Peyer's patch (tissue), 4 donors: ENCODE results near the gene STRN4. TPM values are rescaled to one million over a fixed set of nuclear protein-coding genes. Genes with fewer than 3 reads are reported as not detected.

ENCODE experiments used
- DNase-seq, 3 donors: peaks; one replicate each; pipeline ENCODE4 v3.0.0-alpha.2; 2017 to 2019
- H3K27ac ChIP-seq, 4 donors: fragments of 200-600 bp; sonication (generic); one replicate each; pipeline ENCODE4 v1.5.1; 2016 to 2019
- H3K27me3 ChIP-seq, 2 donors: fragments of 200-600 bp; sonication (generic); one replicate each; pipeline ENCODE4 v1.5.1; 2019
- H3K36me3 ChIP-seq, 3 donors: fragments of 200-600 bp; sonication (generic); one replicate each; pipeline ENCODE4 v1.5.1; 2016 to 2019
- H3K4me1 ChIP-seq, 4 donors: fragments of 200-600 bp; sonication (generic); one replicate each; pipeline ENCODE4 v1.5.1; 2016 to 2019
- H3K4me3 ChIP-seq, 4 donors: fragments of 200-600 bp; sonication (generic); 1 replicate in 3 of 4; 2 replicates in 1 of 4; pipeline ENCODE4 v1.5.1; 2016 to 2019; ENCODE audit warnings: mild to moderate bottlenecking in 1 of 4
- H3K9me3 ChIP-seq, 4 donors: fragments of 200-600 bp; sonication (generic); one replicate each; pipeline ENCODE4 v1.5.1; 2016 to 2019; ENCODE audit warnings: mild to moderate bottlenecking in 1 of 4
- CTCF ChIP-seq, 6 experiments: fragments of 450-650 bp in 4 of 6; fragments of 200-600 bp in 2 of 6; sonication (generic) in 1 of 6; IDR thresholded peaks; one replicate each; pipeline ENCODE4 v1.5.1; 2017 to 2019; ENCODE audit warnings: antibody characterized with exemption in 6 of 6, mild to moderate bottlenecking in 3 of 6, moderate library complexity in 1 of 6
- POLR2A ChIP-seq, 2 donors: fragments of 450-650 bp; IDR thresholded peaks; one replicate each; pipeline ENCODE4 v1.5.1; 2017; ENCODE audit warnings: antibody characterized with exemption in 2 of 2, mild to moderate bottlenecking in 2 of 2, moderate library complexity in 2 of 2
- total RNA-seq, 4 donors: library from RNA; depleted of rRNA; stranded (reverse); fragments of >200 nt; gene quantifications; one replicate each; pipeline ENCODE4 v1.1.0, GENCODE V29; 2016

STRN4 gene
- total RNA-seq, 4 donors from 2014 or later = 80.9 to 146 (median 116) TPM

DNA sequence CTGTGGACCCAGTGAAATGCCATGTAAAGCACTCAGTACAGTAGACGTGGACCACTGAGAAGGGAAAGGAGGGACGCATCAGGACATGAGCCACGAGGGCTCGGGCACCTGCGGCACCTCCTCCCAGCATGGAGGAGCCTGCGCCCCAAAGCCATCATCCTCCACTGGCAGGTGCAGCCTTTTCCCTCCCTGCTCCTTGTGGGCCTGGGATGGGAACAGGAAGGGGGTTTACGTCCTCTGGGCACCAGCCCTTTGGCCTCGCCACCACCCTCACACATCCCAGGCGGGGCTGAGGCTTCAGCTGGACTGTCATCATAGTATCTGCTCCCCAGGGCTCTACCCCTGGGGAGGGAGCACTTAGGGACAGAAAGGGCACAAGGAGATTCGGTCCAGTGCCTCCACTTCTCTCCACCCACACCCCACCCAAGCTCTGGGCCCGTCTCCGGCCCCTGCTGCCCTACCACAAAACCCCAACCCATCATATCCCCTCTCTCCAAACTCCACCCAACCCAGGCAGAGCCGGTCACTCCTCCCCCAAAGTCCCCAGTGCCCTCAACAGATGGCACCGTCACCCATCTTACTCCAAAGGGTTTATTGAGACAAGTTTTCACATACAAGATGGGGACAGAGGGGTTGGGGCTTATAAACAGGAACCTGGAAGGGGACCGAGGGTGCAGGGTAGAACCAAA, 27.2 kb downstream of the STRN4 start:
- Histone ChIP-seq H3K36me3 (peaks cover 0 to 43% (median 0%) of the 10 kb centered on the region in 3 donors), H3K27me3 (no peaks in the 10 kb centered on the region), H3K4me3 (peak overlapping the region in 1 of 4 donors; percentile 70), H3K27ac (peak overlapping the region in 3 of 4 donors; percentile 92 to 95 (median 94)), H3K4me1 (peaks cover 0 to 36% (median 30%) of the 10 kb centered on the region in 4 donors), H3K9me3 (no peaks in the 10 kb centered on the region)
- TF ChIP-seq CTCF (IDR thresholded peaks at IDR 0.05) = no peak
- no peak for TF ChIP-seq POLR2A (IDR thresholded peaks at IDR 0.05)
- peak in 2 of 3 donors; percentile 77 to 81 for DNase-seq

DNA sequence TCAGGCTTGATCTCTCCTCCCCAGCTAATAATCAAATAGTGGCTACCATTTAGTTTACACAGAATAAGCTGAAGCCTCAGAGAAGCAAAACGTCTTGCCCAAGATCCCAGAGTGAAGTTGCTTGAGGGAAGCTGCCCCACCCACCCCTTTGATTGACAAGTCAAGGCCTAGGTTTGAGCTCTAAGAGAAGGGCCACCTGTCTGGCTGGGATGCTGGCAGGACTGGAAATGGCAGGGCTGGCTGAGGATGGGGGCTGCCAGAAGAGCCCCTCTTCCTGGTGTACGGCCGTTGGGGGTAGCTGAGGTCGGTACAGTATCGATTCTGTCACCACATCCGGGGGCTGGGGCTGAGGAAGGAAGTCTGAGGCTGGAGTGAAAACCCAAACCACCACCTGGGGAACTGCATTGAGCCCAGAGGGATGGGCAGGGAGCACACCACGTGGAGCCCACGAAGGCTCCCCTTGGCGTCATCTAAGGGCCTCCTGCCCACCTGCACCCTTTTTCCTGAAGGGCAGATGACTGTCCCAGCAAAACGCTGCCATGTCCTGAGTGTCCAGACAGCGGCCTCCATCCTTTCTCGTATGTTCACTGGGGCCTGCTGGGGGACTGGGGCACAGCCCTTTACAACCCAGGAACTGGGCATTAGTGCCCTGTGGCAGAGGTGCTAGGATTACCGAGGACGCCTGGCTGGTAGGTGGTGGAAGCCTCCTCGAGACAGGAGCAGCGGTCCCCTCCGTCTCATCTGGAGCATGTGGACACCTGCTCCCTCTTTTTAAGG, 27.9 kb downstream of the STRN4 start:
- Histone ChIP-seq H3K27ac (peak overlapping the region; percentile 91 to 95 (median 93)), H3K4me3 (peak overlapping the region; percentile 19 to 89 (median 76)), H3K36me3 (peaks cover 0 to 38% (median 0%) of the 10 kb centered on the region in 3 donors), H3K27me3 (no peaks in the 10 kb centered on the region), H3K9me3 (no peaks in the 10 kb centered on the region), H3K4me1 (peaks cover 0 to 36% (median 30%) of the 10 kb centered on the region in 4 donors)
- DNase-seq = peak in 2 of 3 donors; percentile 88 to 90
- TF ChIP-seq CTCF (IDR thresholded peaks at IDR 0.05) = no peak

GRCh38 chr19:46717716-46718143, 28.5 kb downstream of the STRN4 start:
- peak overlapping the region; percentile 70 to 92 (median 86) for H3K4me3 ChIP-seq
- no peaks in the 10 kb centered on the region for H3K27me3 ChIP-seq
- peaks cover 0 to 32% (median 0%) of the 10 kb centered on the region in 3 donors for H3K36me3 ChIP-seq
- H3K27ac ChIP-seq = peak overlapping the region; percentile 91 to 95 (median 93)
- TF ChIP-seq CTCF (IDR thresholded peaks at IDR 0.05) (no peak), POLR2A (IDR thresholded peaks at IDR 0.05) (no peak)
- no peaks in the 10 kb centered on the region for H3K9me3 ChIP-seq
- peak in 1 of 3 donors; percentile 40 for DNase-seq
- H3K4me1 ChIP-seq = peaks cover 0 to 36% (median 30%) of the 10 kb centered on the region in 4 donors

DNA sequence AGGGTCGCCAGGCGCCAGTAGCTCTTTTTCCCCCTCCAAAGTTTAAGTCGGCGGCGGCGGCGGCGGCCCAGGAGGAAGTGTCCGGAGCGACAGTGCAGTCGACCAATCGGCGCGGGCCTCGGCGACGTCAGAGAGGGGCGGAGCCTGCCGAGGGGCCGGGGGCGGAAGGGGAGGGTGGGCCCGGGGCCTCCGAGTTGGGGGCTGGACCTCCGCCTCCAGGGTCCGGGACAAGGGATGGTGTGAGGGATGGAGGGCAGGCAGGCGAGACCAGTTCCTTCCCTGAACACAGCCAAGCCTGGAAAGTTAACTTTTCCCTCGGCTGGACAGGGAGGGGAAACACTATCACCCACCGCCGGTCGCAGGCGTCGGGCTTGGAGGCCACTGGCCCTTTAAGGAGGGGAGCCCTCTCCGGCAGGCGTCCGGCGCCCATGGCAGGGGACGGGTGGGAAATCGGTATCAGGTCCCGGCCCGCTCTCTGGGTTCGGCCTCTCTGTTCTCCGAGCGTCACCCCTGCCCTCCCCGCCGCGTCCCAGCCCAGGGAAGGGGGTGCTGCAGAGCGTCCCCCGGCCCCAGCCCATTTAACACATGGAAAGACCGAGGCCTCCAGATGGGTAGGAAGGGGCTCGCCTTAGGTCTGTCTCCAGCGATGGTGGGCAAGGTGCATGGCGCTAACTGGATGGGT, 29.1 kb downstream of the STRN4 start, which contains the start of gene PRKD2:
TSS of gene PRKD2 (minus strand) at position 81 of the 682 bp plus-strand sequence. CDS start 744 bp downstream, outside the sequence.
- H3K27me3 ChIP-seq = no peaks in the 10 kb centered on the region
- H3K9me3 ChIP-seq = no peaks in the 10 kb centered on the region
- DNase-seq = peak; percentile 92 to 96 (median 94)
- TF ChIP-seq POLR2A (IDR thresholded peaks at IDR 0.05) = no peak
- no peak for TF ChIP-seq CTCF (IDR thresholded peaks at IDR 0.05)
- H3K4me1 ChIP-seq = peaks cover 0 to 36% (median 30%) of the 10 kb centered on the region in 4 donors
- peak within 1 kb of the TSS; percentile 91 to 95 (median 93) for H3K27ac ChIP-seq
- H3K36me3 ChIP-seq = peaks cover 0 to 26% (median 0%) of the 10 kb centered on the region in 3 donors
- peak within 1 kb of the TSS; percentile 70 to 92 (median 86) for H3K4me3 ChIP-seq

GRCh38 chr19:46716672-46717033, 29.6 kb downstream of the STRN4 start:
- Histone ChIP-seq H3K4me3 (peak overlapping the region; percentile 70 to 92 (median 86)), H3K9me3 (no peaks in the 10 kb centered on the region), H3K4me1 (peaks cover 0 to 36% (median 30%) of the 10 kb centered on the region in 4 donors), H3K36me3 (peaks cover 0 to 23% (median 0%) of the 10 kb centered on the region in 3 donors), H3K27me3 (no peaks in the 10 kb centered on the region), H3K27ac (peak overlapping the region; percentile 91 to 95 (median 93))
- no peak for DNase-seq
- no peak for TF ChIP-seq CTCF (IDR thresholded peaks at IDR 0.05)
- no peak for TF ChIP-seq POLR2A (IDR thresholded peaks at IDR 0.05)
